Measurements from ENCODE around the gene PRAF2.

GRCh38 chrX:49103637-49104036, 29.8 kb upstream of the PRAF2 start:
- TF ChIP-seq EP300 (IDR thresholded peaks at IDR 0.05): no peak
- TF ChIP-seq POLR2AphosphoS5 (IDR thresholded peaks at IDR 0.05): no peak
- TF ChIP-seq CTCF (IDR thresholded peaks at IDR 0.05): no peak
